Heart right ventricle (tissue), 16 donors: ENCODE results near the gene ITGAL. TPM values are rescaled to one million over a fixed set of nuclear protein-coding genes. Genes with fewer than 3 reads are reported as not detected.

Experiments
- ATAC-seq, 8 donors: fragments of 200-7000 bp; cut with Tn5 transposase; one replicate each; pipeline ENCODE4 v1.9.1; 2020; ENCODE audit warnings: mild to moderate bottlenecking in 8 of 8, moderate library complexity in 8 of 8, moderate number of reproducible peaks in 1 of 8
- DNase-seq, 2 donors: peaks; one replicate each; pipeline ENCODE4 v3.0.0-alpha.2; 2020
- H3K27ac ChIP-seq, 10 donors: fragments of 200-600 bp; sonication (generic) in 2 of 10; one replicate each; pipeline versions ENCODE4 v1.5.0 to v1.8.0; 2020 to 2022; ENCODE audit warnings: mild to moderate bottlenecking in 3 of 10
- H3K27me3 ChIP-seq, 7 donors: fragments of 200-600 bp; one replicate each; pipeline ENCODE4 v1.8.0; 2021 to 2022; ENCODE audit warnings: mild to moderate bottlenecking in 2 of 7
- H3K36me3 ChIP-seq, 9 donors: fragments of 200-600 bp; sonication (generic) in 1 of 9; one replicate each; pipeline versions ENCODE4 v1.5.0 to v1.8.0; 2020 to 2022; ENCODE audit warnings: mild to moderate bottlenecking in 2 of 9
- H3K4me1 ChIP-seq, 9 donors: fragments of 200-600 bp; sonication (generic) in 1 of 9; one replicate each; pipeline versions ENCODE4 v1.5.0 to v1.8.0; 2020 to 2022; ENCODE audit warnings: mild to moderate bottlenecking in 4 of 9
- H3K4me3 ChIP-seq, 10 donors: fragments of 200-600 bp; sonication (generic) in 2 of 10; one replicate each; pipeline versions ENCODE4 v1.5.0 to v1.8.0; 2020 to 2022; ENCODE audit warnings: mild to moderate bottlenecking in 7 of 10, moderate library complexity in 2 of 10
- H3K9me3 ChIP-seq, 11 donors: fragments of 200-600 bp in 10 of 11; sonication (generic) in 2 of 11; one replicate each; pipeline versions ENCODE4 v1.5.0 to v1.8.0; 2013 to 2022; ENCODE audit warnings: mild to moderate bottlenecking in 2 of 11, control low read depth in 1 of 11, moderate library complexity in 1 of 11
- WGBS, 2 donors: extraction: QIAGEN DNeasy Blood & Tissue Kit; methylation state at CpG; one replicate each; pipeline ENCODE4 v1.1.7; 2013; ENCODE audit warnings: inconsistent platforms in 1 of 2; 5-methylcytosine and 5-hydroxymethylcytosine counted together
- intact Hi-C, 10 donors: fragments of 100-400 bp; cut with DNase I; formaldehyde crosslinking; loops; one replicate each; pipeline versions ENCODE4 v1.11.1 to v1.14.2; 2022
- polyA plus RNA-seq, 2 donors: library from polyadenylated mRNA; stranded (reverse); fragments of 200-250 nt; gene quantifications; one replicate each; pipeline ENCODE4 v1.2.3, GENCODE V29; 2013
- total RNA-seq, 10 donors: library from RNA; stranded (reverse); fragmentation: NEBNext Ultra II Directional in 3 of 10; extraction: Animal tissue kit (Norgen Biotek cat#: 25700) in 3 of 10; gene quantifications; one replicate each; pipeline versions ENCODE4 v1.2.1 to v1.2.4, GENCODE V29; 2021 to 2023
- TF ChIP-seq, protein P1 (sequence below), 9 donors: fragments of 200-600 bp; sonication (generic) in 2 of 9; IDR thresholded peaks; one replicate each; pipeline versions ENCODE4 v1.5.0 to v1.8.0; 2021 to 2022; ENCODE audit warnings: antibody characterized with exemption in 9 of 9, mild to moderate bottlenecking in 5 of 9, moderate library complexity in 1 of 9
- donor health status: Arrhythmogenic right ventricular cardiomyopathy.
- donor health status: ischemic (EF 13 %, LVEDD 7.1; RV severe dilation, severe dysfunction).
- donor health status: healthy with polysubstance abuse.
- donor health status: DM: no; HTN: yes; CAD: no.
- donor health status: DM: no; HTN: no; CAD: no.
- donor health status: ischemic (EF 25% LVEDD 6.9; RV normal size, moderate dysfunction).
- donor health status: ischemic (EF 25% LVEDD 5.7; RV mildly dilated, moderate dysfunction).
- donor health status: healthy.
- donor health status: DM: yes; HTN: yes; CAD: no.
- donor health status: Ischemic cardiomyopathy.
- donor health status: ischemic (EF 35%, LVEDD 5.7; RV mildly dilated, moderate dysfunction).
- donor health status: nonischemic (EF 11% LVEDD 7.7; RV severe dilation, severe dysfunction).
- donor health status: DM: yes; HTN: yes; CAD: no.
- donor health status: PGD.
- donor health status: ischemic (EF 29% LVEDD 5.4; RV normal size, mild dysfunction).
- donor health status: nonischemic (EF 23%, LVEDD 6.1; RV moderate dilation, normal function).

The ITGAL gene
- total and polyA plus RNA-seq, 12 donors, result 0.52 to 18.2 (median 1.6) TPM

DNA sequence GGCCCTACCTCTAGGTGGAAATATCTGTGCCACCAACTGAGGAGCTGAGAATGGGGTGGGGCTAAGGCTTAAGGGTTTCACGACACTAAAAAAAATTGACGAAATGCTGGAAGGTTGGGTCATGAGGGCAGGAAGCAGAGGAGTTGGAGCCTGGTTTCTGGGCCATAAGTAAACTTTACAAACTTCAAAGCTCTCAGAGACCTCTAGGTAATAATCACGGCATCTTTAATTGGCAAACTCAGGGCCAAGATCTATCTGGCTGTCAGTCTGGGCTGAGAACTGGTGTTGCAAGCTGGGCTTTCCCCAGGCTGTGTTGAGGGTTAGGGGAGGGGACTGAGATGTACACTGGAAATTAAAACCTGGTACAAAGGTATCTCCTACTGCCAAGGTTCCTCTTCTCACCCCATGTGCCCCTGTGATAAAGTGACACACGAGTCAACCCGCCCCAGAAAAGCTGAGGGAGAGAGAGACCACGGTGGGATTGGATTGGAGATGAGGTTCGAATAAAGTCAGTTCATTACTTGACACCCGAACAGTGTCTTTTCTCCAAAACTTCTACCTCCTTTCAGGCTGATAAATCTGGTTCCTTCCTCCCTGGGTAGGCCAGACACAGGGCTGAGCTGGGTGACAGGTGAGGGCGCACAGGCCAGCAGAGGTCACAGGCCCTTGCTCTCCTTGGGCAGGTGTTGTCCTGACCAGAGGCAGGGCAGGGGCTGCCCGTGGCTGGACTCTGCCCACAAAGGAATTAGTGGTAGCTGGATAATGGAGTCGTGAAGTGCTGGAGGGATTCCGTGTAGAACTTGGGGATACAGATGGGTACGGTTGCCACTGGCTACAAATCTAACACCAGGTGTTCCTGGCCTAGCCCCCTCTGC lies 57.9 kb downstream of the ITGAL start:
- DNase-seq, result no peak
- 86 to 88% methylated on average over 13 of the region's 13 CpGs for WGBS, 2 donors
- peaks cover 0 to 36% (median 18%) of the 10 kb centered on the region in 9 donors for H3K36me3 ChIP-seq
- H3K27me3 ChIP-seq, result no peaks in the 10 kb centered on the region
- H3K4me3 ChIP-seq, result no peak overlapping the region
- no peaks in the 10 kb centered on the region for H3K9me3 ChIP-seq
- intact Hi-C loops, result loop anchor here in 5 of 10 donors (5.0 to 10.0 kb wide), 6 partner anchors 42 to 466 kb away; partner anchors contain the start of genes ZNF785 (in 3 of the 5), ZNF688 (in 2 of the 5), ALDOA (in 1 of the 5) and SRCAP (in 1 of the 5)
- ATAC-seq, result no peak
- H3K4me1 ChIP-seq, result peaks cover 5 to 43% (median 37%) of the 10 kb centered on the region in 9 donors
- TF ChIP-seq, protein P1, sequence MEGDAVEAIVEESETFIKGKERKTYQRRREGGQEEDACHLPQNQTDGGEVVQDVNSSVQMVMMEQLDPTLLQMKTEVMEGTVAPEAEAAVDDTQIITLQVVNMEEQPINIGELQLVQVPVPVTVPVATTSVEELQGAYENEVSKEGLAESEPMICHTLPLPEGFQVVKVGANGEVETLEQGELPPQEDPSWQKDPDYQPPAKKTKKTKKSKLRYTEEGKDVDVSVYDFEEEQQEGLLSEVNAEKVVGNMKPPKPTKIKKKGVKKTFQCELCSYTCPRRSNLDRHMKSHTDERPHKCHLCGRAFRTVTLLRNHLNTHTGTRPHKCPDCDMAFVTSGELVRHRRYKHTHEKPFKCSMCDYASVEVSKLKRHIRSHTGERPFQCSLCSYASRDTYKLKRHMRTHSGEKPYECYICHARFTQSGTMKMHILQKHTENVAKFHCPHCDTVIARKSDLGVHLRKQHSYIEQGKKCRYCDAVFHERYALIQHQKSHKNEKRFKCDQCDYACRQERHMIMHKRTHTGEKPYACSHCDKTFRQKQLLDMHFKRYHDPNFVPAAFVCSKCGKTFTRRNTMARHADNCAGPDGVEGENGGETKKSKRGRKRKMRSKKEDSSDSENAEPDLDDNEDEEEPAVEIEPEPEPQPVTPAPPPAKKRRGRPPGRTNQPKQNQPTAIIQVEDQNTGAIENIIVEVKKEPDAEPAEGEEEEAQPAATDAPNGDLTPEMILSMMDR (IDR thresholded peaks at IDR 0.05), result no peak
- no peak overlapping the region for H3K27ac ChIP-seq

DNA sequence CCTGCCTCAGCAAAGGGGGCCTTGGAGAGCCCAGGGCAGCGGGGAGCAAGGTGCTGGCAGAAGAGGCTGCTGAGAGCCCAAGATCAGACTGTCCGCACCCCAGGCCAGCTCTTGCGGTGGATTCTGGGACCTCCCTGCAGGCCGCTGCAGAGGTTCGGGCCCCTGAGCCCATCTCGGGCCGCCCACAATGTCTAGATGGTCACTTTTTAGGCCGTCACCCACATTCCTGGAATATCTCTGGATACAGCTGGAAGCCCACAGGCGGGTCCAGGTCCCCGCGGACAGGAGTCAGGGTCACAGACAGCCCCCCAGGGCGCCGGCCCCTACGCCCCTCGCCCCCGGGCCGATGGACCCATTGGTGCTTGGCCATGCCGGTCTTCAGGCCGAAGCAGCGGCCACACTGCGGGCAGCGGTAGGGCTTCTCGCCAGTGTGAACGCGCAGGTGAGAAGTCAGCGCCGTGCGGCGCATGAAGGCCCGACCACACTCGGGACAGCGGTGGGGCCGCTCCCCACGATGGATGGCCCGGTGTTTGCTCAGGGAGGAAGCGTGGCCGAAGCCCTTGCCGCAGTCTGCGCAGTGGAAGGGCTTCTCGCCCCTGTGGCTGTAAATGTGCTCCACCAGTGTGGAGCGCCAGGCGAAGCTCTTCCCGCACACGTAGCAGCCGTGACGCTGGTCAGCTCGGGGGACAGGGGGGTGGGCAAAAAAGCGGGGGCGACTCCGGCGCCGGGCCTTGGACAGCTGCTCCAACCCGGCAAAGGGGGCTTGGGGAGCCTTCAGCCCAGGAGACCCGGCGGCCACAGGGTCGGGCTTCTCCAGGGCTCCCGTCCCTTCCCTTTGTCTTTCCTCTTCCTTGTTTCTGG lies 60.0 kb downstream of the ITGAL start:
- Histone ChIP-seq H3K27me3 (no peaks in the 10 kb centered on the region), H3K27ac (peak overlapping the region in 1 of 10 donors; percentile 98), H3K9me3 (no peaks in the 10 kb centered on the region), H3K36me3 (peaks cover 0 to 34% (median 18%) of the 10 kb centered on the region in 9 donors), H3K4me3 (no peak overlapping the region), H3K4me1 (peaks cover 5 to 49% (median 39%) of the 10 kb centered on the region in 9 donors)
- TF ChIP-seq, protein P1 (IDR thresholded peaks at IDR 0.05), result no peak
- ATAC-seq (no peak), DNase-seq (no peak)
- WGBS, 2 donors, result 95% methylated on average over 56 to 57 of the region's 57 CpGs
- intact Hi-C loops, result loop anchor here in 5 of 10 donors (5.0 to 10.0 kb wide), 6 partner anchors 40 to 468 kb away; partner anchors contain the start of genes ZNF785 (in 3 of the 5), ZNF688 (in 2 of the 5), ALDOA (in 1 of the 5) and SRCAP (in 1 of the 5)

DNA sequence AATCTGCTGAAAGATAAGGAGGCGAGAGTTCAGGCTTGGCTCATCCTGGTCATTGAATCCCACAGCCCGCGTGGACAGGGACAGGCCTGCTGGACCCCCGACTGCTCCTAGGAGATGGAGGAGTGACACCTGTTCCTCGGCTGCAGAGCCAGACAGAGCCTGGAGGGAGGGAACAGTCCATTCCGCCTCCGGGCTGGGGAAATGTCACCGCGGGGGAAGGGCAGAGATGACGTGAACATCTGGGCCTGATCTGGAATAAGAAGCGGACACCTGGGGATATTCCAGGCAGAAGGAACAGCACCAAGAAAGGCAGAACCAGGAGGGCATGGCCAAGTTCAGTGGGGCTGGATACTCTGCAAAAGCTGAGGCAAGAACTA lies 60.6 kb downstream of the ITGAL start:
- DNase-seq, result no peak
- intact Hi-C loops, result loop anchor here in 5 of 10 donors (5.0 to 10.0 kb wide), 6 partner anchors 39 to 468 kb away; partner anchors contain the start of genes ZNF785 (in 3 of the 5), ZNF688 (in 2 of the 5), ALDOA (in 1 of the 5) and SRCAP (in 1 of the 5)
- Histone ChIP-seq H3K4me1 (peaks cover 0 to 43% (median 33%) of the 10 kb centered on the region in 9 donors), H3K27me3 (no peaks in the 10 kb centered on the region), H3K27ac (peak overlapping the region in 5 of 10 donors; percentile 89 to 98 (median 98)), H3K36me3 (peaks cover 0 to 34% (median 18%) of the 10 kb centered on the region in 9 donors), H3K9me3 (no peaks in the 10 kb centered on the region), H3K4me3 (peak overlapping the region in 2 of 10 donors; percentile 76 to 89)
- TF ChIP-seq, protein P1 (IDR thresholded peaks at IDR 0.05), result no peak
- WGBS, 2 donors, result 67 to 68% methylated on average over 11 of the region's 11 CpGs
- ATAC-seq, result no peak
